Measurements from ENCODE around the gene PSAPL1.

PSAPL1 gene

GRCh38 chr4:7474320-7474719, 39.6 kb upstream of the PSAPL1 start:
- no peak for DNase-seq (ENCODE audit: low spot score)
- TF ChIP-seq CTCF (IDR thresholded peaks at IDR 0.05; ENCODE audit: extremely low read depth, insufficient read depth, missing control alignments) = no peak
- in situ Hi-C loops (cut with MboI; ENCODE audit: low pct_unique_long_range_greater_than_20kb, low sequenced_read_pairs, unreplicated experiment) = no loop called here

GRCh38 chr4:7473081-7473480, 38.4 kb upstream of the PSAPL1 start:
- no peak for DNase-seq (ENCODE audit: low spot score)
- TF ChIP-seq CTCF (IDR thresholded peaks at IDR 0.05; ENCODE audit: extremely low read depth, insufficient read depth, missing control alignments) = no peak
- in situ Hi-C loops (cut with MboI; ENCODE audit: low pct_unique_long_range_greater_than_20kb, low sequenced_read_pairs, unreplicated experiment) = no loop called here

- in situ Hi-C loops (cut with MboI; ENCODE audit: low pct_unique_long_range_greater_than_20kb, low sequenced_read_pairs, unreplicated experiment) = no loop called here
- no peak for TF ChIP-seq CTCF (IDR thresholded peaks at IDR 0.05; ENCODE audit: extremely low read depth, insufficient read depth, missing control alignments)
- no peak for DNase-seq (ENCODE audit: low spot score)
Observed at GRCh38 chr4:7472442-7473013, 37.8 kb upstream of the PSAPL1 start.

GRCh38 chr4:7470522-7471128, 35.9 kb upstream of the PSAPL1 start:
- no peak for TF ChIP-seq CTCF (IDR thresholded peaks at IDR 0.05; ENCODE audit: extremely low read depth, insufficient read depth, missing control alignments)
- DNase-seq (ENCODE audit: low spot score) = no peak
- in situ Hi-C loops (cut with MboI; ENCODE audit: low pct_unique_long_range_greater_than_20kb, low sequenced_read_pairs, unreplicated experiment) = no loop called here

GRCh38 chr4:7470111-7470510, 35.4 kb upstream of the PSAPL1 start:
- TF ChIP-seq CTCF (IDR thresholded peaks at IDR 0.05; ENCODE audit: extremely low read depth, insufficient read depth, missing control alignments) = no peak
- no peak for DNase-seq (ENCODE audit: low spot score)
- in situ Hi-C loops (cut with MboI; ENCODE audit: low pct_unique_long_range_greater_than_20kb, low sequenced_read_pairs, unreplicated experiment) = no loop called here

GRCh38 chr4:7469023-7469422, 34.3 kb upstream of the PSAPL1 start:
- no peak for TF ChIP-seq CTCF (IDR thresholded peaks at IDR 0.05; ENCODE audit: extremely low read depth, insufficient read depth, missing control alignments)
- in situ Hi-C loops (cut with MboI; ENCODE audit: low pct_unique_long_range_greater_than_20kb, low sequenced_read_pairs, unreplicated experiment) = no loop called here
- no peak for DNase-seq (ENCODE audit: low spot score)
